ENCODE results near the gene EXOC2. TPM values are rescaled to one million over a fixed set of nuclear protein-coding genes. Genes with fewer than 3 reads are reported as not detected.

Gene EXOC2
- total and polyA plus RNA-seq, 10 of the 15 experiments (the other 5 are each of a cell fraction or from before 2014, with no cell fraction given): 8.7 to 32.8 (median 20.7) TPM

DNA sequence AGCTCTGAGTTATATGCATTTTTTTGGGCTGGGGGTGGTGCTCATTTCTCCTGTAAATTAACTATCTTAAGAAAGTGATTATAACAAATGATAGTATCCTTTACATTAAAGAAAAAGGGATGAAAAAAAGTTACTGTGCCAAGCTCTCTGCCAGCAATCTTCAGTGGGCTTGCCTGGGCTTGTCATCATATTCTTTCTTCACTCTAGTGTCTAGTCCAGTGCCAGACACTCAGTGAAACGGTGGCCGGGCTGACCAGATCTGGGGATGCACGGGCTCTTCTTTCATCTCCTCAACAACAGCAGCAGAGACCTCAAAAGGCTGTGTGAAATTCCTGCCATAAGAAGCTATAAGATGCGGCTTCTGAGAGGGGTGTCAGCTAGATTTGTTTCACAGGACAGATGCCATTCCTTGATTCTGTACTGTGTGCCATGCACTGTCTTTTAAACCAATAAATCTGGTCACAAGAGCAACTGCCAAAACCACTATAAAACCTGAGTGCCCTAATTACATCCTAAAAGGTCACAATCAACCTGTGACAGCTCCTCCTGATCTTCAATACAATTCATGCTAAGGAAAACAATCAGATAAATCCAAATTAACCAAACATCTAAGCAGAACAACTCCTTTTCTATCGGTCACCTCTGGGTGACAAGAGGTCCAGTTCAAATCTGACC, 12.1 kb downstream of the EXOC2 start:
- Histone ChIP-seq H2AFZ (ENCODE audit: control insufficient read depth, low read depth, low read length) (no peak overlapping the region), H3K27me3 (replicated peaks in 1 of 2; ENCODE audit: control insufficient read depth in 2 of 2, insufficient read depth in 2 of 2, low read length in 1 of 2) (no peaks in the 10 kb centered on the region), H3K9ac (ENCODE audit: control insufficient read depth, insufficient read depth, low read length) (no peak overlapping the region), H3K9me3 (replicated peaks; ENCODE audit: control insufficient read depth, insufficient read depth, low read length) (no peaks in the 10 kb centered on the region), H3K4me3 (no peak overlapping the region), H3K27ac (ENCODE audit: control insufficient read depth, insufficient read depth) (no peak overlapping the region), H3K36me3 (ENCODE audit: control insufficient read depth in 2 of 2, insufficient read depth in 2 of 2, low read length in 1 of 2) (peaks cover 0 to 4% of the 10 kb centered on the region in 2 experiments; a peak in 1 of 4 replicates), H3K79me2 (ENCODE audit: control insufficient read depth, insufficient read depth, low read length) (peaks cover 17% of the 10 kb centered on the region), H3K4me2 (ENCODE audit: control insufficient read depth, insufficient read depth) (no peak overlapping the region), H3K4me1 (ENCODE audit: control insufficient read depth, insufficient read depth, low read length) (peaks cover 12% of the 10 kb centered on the region), H4K20me1 (ENCODE audit: control insufficient read depth, insufficient read depth) (no peaks in the 10 kb centered on the region)
- BruUV-seq (replicated peaks): no TSS peak
- FAIRE-seq: no peak
- in situ Hi-C loops (cut with MboI) (no loop called here), intact Hi-C loops (cut with micrococcal nuclease; ENCODE audit: unreplicated experiment) (no loop called here)
- no peak for DNase-seq (ENCODE audit: low read depth, low spot score)
- TF ChIP-seq, protein P1, sequence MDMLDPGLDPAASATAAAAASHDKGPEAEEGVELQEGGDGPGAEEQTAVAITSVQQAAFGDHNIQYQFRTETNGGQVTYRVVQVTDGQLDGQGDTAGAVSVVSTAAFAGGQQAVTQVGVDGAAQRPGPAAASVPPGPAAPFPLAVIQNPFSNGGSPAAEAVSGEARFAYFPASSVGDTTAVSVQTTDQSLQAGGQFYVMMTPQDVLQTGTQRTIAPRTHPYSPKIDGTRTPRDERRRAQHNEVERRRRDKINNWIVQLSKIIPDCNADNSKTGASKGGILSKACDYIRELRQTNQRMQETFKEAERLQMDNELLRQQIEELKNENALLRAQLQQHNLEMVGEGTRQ (IDR thresholded peaks at IDR 0.05; ENCODE audit: borderline replicate concordance, low read depth, low read length): no peak
- TF ChIP-seq SKIL (IDR thresholded peaks at IDR 0.05; ENCODE audit: low read depth, poor library complexity, severe bottlenecking) (no peak), ETV6 (conservative IDR thresholded peaks at IDR 0.05 in 1 of 2, IDR thresholded peaks at IDR 0.05 in 1 of 2; ENCODE audit: borderline replicate concordance in 1 of 2, low read depth in 1 of 2) (no peak), SMARCA5 (IDR thresholded peaks at IDR 0.05) (no peak), NBN (IDR thresholded peaks at IDR 0.05) (no peak), IRF4 (IDR thresholded peaks at IDR 0.05; ENCODE audit: low read depth, low read length) (no peak), KLF5 (IDR thresholded peaks at IDR 0.05; ENCODE audit: partially characterized antibody) (no peak)
- SMC1A ChIA-PET (ENCODE audit: uncharacterized antibody, unreplicated experiment): interaction anchor here (0.8 to 1.2 kb wide), 3 partner anchors 8 to 15 kb away, joined by 3 read pairs; no protein-coding TSS in a partner anchor
- RAD21 ChIA-PET (ENCODE audit: unreplicated experiment): no interaction called here
- no peak for ATAC-seq
- 95% methylated on average over 5 of the region's 5 CpGs for WGBS (ENCODE audit: insufficient coverage, insufficient replicate concordance, low lambda C conversion rate, missing lambda C conversion rate)
- CTCF ChIA-PET: interaction anchor here (1.2 to 2.1 kb wide), 3 partner anchors 8 to 88 kb away, joined by 3 to 6 read pairs (median 3); no protein-coding TSS in a partner anchor
- POLR2A ChIA-PET: interaction anchor here (1.0 kb wide), 1 partner anchor 9 kb away, joined by 3 read pairs; no protein-coding TSS in a partner anchor
